ENCODE measurements around the gene SRP72.

DNA sequence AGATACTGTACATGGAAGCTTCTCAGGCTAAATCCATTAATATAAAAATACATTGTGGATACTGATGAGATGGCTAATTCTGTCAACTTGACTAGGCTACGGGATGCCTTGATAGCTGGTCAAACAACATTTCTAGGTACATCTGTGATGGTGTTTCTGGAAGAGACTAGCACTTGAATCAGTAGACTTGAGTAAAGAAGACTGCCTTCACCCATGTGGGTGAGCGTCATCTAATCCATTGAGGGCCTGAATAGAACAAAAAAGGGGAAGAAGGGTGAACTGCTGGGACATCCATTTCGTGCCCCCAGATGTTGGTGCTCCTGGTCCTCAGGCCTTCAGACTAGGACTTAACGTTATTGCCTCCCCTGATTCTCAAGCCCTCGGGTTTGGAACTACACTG lies 3.7 kb upstream of the SRP72 start:
- TF ChIP-seq, protein P1, sequence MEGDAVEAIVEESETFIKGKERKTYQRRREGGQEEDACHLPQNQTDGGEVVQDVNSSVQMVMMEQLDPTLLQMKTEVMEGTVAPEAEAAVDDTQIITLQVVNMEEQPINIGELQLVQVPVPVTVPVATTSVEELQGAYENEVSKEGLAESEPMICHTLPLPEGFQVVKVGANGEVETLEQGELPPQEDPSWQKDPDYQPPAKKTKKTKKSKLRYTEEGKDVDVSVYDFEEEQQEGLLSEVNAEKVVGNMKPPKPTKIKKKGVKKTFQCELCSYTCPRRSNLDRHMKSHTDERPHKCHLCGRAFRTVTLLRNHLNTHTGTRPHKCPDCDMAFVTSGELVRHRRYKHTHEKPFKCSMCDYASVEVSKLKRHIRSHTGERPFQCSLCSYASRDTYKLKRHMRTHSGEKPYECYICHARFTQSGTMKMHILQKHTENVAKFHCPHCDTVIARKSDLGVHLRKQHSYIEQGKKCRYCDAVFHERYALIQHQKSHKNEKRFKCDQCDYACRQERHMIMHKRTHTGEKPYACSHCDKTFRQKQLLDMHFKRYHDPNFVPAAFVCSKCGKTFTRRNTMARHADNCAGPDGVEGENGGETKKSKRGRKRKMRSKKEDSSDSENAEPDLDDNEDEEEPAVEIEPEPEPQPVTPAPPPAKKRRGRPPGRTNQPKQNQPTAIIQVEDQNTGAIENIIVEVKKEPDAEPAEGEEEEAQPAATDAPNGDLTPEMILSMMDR (IDR thresholded peaks at IDR 0.05; ENCODE audit: poor library complexity, severe bottlenecking) = no peak
- TF ChIP-seq EZH2 (IDR thresholded peaks at IDR 0.05; ENCODE audit: borderline replicate concordance, insufficient read depth, low read length, poor library complexity, severe bottlenecking) = no peak
- TF ChIP-seq RAD21 (conservative IDR thresholded peaks at IDR 0.05) = no peak
- TF ChIP-seq MXI1 (conservative IDR thresholded peaks at IDR 0.05; ENCODE audit: poor library complexity, severe bottlenecking) = no peak
- no peak for TF ChIP-seq EP300 (conservative IDR thresholded peaks at IDR 0.05; ENCODE audit: poor library complexity, severe bottlenecking)
- no peak for TF ChIP-seq POLR2AphosphoS5 (IDR thresholded peaks at IDR 0.05)
- TF ChIP-seq, protein P2, sequence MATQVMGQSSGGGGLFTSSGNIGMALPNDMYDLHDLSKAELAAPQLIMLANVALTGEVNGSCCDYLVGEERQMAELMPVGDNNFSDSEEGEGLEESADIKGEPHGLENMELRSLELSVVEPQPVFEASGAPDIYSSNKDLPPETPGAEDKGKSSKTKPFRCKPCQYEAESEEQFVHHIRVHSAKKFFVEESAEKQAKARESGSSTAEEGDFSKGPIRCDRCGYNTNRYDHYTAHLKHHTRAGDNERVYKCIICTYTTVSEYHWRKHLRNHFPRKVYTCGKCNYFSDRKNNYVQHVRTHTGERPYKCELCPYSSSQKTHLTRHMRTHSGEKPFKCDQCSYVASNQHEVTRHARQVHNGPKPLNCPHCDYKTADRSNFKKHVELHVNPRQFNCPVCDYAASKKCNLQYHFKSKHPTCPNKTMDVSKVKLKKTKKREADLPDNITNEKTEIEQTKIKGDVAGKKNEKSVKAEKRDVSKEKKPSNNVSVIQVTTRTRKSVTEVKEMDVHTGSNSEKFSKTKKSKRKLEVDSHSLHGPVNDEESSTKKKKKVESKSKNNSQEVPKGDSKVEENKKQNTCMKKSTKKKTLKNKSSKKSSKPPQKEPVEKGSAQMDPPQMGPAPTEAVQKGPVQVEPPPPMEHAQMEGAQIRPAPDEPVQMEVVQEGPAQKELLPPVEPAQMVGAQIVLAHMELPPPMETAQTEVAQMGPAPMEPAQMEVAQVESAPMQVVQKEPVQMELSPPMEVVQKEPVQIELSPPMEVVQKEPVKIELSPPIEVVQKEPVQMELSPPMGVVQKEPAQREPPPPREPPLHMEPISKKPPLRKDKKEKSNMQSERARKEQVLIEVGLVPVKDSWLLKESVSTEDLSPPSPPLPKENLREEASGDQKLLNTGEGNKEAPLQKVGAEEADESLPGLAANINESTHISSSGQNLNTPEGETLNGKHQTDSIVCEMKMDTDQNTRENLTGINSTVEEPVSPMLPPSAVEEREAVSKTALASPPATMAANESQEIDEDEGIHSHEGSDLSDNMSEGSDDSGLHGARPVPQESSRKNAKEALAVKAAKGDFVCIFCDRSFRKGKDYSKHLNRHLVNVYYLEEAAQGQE (IDR thresholded peaks at IDR 0.05; ENCODE audit: borderline replicate concordance) = no peak
- TF ChIP-seq SMC3 (conservative IDR thresholded peaks at IDR 0.05; ENCODE audit: poor library complexity) = no peak

All from neural cell (in vitro differentiated cells).